Gastrocnemius medialis (tissue), 4 donors: ENCODE results near the gene HPGD.

Experiments used
- CTCF ChIP-seq, 5 experiments: fragments of 450-650 bp in 3 of 5; fragments of 200-600 bp in 2 of 5; sonication (generic) in 2 of 5; IDR thresholded peaks in 4 of 5; conservative IDR thresholded peaks in 1 of 5; 1 replicate in 4 of 5; 2 replicates in 1 of 5; pipeline ENCODE4 v1.5.1; 2016 to 2019; ENCODE audit warnings: antibody characterized with exemption in 5 of 5, mild to moderate bottlenecking in 3 of 5, moderate library complexity in 3 of 5
- POLR2A ChIP-seq, 2 donors: fragments of 450-650 bp; IDR thresholded peaks; one replicate each; pipeline ENCODE4 v1.6.1; 2017; ENCODE audit warnings: antibody characterized with exemption in 2 of 2, mild to moderate bottlenecking in 2 of 2, moderate library complexity in 2 of 2

DNA sequence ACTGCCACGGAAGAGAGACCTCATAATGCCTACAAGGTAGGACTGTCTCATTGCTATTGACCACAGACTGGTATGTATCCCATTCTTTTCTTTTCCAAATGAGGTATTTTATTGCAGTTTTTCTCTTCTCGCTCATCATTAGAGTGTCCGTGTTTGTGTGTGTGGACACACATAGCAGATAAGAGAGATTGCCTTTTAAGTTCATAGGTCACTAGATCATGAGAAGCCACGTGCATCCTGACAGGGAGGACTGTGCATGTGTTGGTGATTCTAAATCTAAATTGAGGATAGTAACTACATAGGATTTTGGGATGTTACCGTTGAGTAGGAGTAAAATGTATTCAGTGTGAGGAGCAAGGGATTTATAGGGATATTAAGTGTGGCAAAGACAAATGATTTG is 37.3 kb downstream of the HPGD start:
- TF ChIP-seq CTCF (IDR thresholded peaks at IDR 0.05 in 4 of 5, conservative IDR thresholded peaks at IDR 0.05 in 1 of 5), result no peak
- no peak for TF ChIP-seq POLR2A (IDR thresholded peaks at IDR 0.05)
